Parathyroid adenoma (tissue), 2 donors: Measurements from ENCODE around the gene BCDIN3D.

Source experiments
- H2AFZ ChIP-seq: fragments of 300-600 bp; sonication (generic); one replicate; pipeline ENCODE4 v1.7.0; 2017; ENCODE audit warnings: antibody characterized with exemption, mild to moderate bottlenecking
- H3K27ac ChIP-seq: fragments of 300-600 bp; sonication (generic); one replicate; pipeline ENCODE4 v1.7.0; 2017
- H3K27me3 ChIP-seq: fragments of 300-600 bp; sonication (generic); one replicate; pipeline ENCODE4 v1.7.0; 2017; ENCODE audit warnings: low read length; ENCODE audit not compliant: control insufficient read depth, insufficient read depth
- H3K36me3 ChIP-seq: fragments of 300-600 bp; sonication (generic); one replicate; pipeline ENCODE4 v1.7.0; 2017; ENCODE audit warnings: low read length; ENCODE audit not compliant: control insufficient read depth, insufficient read depth
- H3K4me1 ChIP-seq: fragments of 300-600 bp; sonication (generic); one replicate; pipeline ENCODE4 v1.7.0; 2017; ENCODE audit warnings: control low read depth
- H3K4me2 ChIP-seq: fragments of 300-600 bp; sonication (generic); one replicate; pipeline ENCODE4 v1.7.0; 2017; ENCODE audit warnings: low read length
- H3K4me3 ChIP-seq: fragments of 300-600 bp; sonication (generic); one replicate; pipeline ENCODE4 v1.7.0; 2017; ENCODE audit warnings: low read depth, low read length
- H3K79me2 ChIP-seq: fragments of 300-600 bp; sonication (generic); one replicate; pipeline ENCODE4 v1.7.0; 2017; ENCODE audit warnings: control low read depth
- H3K9ac ChIP-seq: fragments of 300-600 bp; sonication (generic); one replicate; pipeline ENCODE4 v1.7.0; 2017; ENCODE audit warnings: mild to moderate bottlenecking
- H3K9me3 ChIP-seq: fragments of 300-600 bp; sonication (generic); one replicate; pipeline ENCODE4 v1.7.0; 2017; ENCODE audit warnings: low read length; ENCODE audit not compliant: control insufficient read depth
- TF ChIP-seq, protein P1 (sequence below): fragments of 300-600 bp; sonication (generic); IDR thresholded peaks from one replicate; pipeline ENCODE4 v1.7.0; 2017; ENCODE audit warnings: antibody characterized with exemption, mild to moderate bottlenecking
- donor health status: primary hyperparathyroidism.

BCDIN3D gene

DNA sequence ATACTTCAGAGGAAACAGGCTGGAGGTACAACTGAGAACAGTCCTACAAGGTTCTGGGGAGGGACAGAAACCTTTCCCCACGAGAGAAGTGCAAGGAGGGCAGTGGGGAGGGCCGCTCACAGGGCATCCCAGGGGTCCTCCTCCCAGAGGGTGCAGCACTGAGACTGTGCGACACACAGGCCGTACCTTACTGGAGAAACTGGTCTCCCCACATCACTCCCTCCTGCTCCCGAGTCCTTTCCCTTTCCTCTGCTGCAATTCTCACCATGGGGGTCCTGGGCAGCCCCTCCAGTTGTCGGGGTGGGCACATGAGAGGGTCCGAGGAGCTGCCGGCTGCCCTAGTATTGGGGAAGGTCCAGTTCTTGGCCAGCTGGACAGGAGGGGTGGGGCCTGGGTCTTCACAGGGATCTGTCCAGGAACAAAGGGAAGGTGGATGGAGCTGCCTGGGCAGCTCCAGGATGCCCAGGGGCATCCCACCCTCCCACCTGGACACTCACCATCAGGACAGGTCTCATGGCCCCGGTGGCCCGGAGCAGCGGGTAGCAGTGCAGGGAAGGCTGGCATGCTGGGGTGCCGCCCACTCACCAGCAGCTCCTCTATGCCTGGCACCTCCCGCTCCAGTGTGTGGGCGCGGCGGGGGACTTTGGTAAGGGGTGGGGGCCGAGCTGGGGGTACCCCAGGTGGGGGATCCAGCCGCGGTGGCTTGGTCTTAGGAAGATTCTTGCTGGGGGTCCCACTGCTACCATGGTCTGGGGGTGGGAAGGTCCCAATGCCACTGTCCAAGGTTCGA lies 50.5 kb downstream of the BCDIN3D start:
- no peaks in the 10 kb centered on the region for H3K4me1 ChIP-seq
- H3K4me2 ChIP-seq: no peak overlapping the region
- H3K4me3 ChIP-seq: no peak overlapping the region
- no peaks in the 10 kb centered on the region for H3K9me3 ChIP-seq
- no peaks in the 10 kb centered on the region for H3K27me3 ChIP-seq
- H2AFZ ChIP-seq: no peak overlapping the region
- H3K79me2 ChIP-seq: no peaks in the 10 kb centered on the region
- H3K27ac ChIP-seq: no peak overlapping the region
- H3K36me3 ChIP-seq: no peaks in the 10 kb centered on the region
- TF ChIP-seq, protein P1, sequence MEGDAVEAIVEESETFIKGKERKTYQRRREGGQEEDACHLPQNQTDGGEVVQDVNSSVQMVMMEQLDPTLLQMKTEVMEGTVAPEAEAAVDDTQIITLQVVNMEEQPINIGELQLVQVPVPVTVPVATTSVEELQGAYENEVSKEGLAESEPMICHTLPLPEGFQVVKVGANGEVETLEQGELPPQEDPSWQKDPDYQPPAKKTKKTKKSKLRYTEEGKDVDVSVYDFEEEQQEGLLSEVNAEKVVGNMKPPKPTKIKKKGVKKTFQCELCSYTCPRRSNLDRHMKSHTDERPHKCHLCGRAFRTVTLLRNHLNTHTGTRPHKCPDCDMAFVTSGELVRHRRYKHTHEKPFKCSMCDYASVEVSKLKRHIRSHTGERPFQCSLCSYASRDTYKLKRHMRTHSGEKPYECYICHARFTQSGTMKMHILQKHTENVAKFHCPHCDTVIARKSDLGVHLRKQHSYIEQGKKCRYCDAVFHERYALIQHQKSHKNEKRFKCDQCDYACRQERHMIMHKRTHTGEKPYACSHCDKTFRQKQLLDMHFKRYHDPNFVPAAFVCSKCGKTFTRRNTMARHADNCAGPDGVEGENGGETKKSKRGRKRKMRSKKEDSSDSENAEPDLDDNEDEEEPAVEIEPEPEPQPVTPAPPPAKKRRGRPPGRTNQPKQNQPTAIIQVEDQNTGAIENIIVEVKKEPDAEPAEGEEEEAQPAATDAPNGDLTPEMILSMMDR: no peak
- H3K9ac ChIP-seq: no peak overlapping the region

DNA sequence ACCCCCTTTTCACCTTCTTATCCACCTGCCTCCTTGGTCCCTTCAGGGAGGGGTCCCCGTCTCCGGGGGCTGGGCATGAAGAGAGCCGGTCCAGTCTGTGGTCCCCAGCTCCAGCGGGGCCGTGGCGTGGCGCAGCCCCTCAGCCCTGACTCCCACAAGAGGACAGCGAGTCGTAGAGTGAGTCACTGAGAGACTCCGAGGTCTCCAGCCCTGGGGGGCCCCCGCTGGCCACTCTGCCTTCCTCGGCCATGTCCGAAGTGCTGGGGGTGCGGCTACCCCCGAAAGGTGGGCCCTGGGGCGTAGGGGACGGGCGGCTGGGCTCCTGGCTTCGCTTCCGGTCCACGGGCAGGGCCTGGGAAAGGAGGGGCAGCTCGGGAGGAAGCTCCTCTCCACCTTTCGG lies 51.2 kb downstream of the BCDIN3D start:
- H3K79me2 ChIP-seq: no peaks in the 10 kb centered on the region
- no peak overlapping the region for H3K27ac ChIP-seq
- TF ChIP-seq, protein P1: no peak
- no peak overlapping the region for H3K4me3 ChIP-seq
- no peaks in the 10 kb centered on the region for H3K36me3 ChIP-seq
- no peaks in the 10 kb centered on the region for H3K4me1 ChIP-seq
- H3K9ac ChIP-seq: no peak overlapping the region
- H3K9me3 ChIP-seq: no peaks in the 10 kb centered on the region
- no peak overlapping the region for H3K4me2 ChIP-seq
- no peak overlapping the region for H2AFZ ChIP-seq
- no peaks in the 10 kb centered on the region for H3K27me3 ChIP-seq

DNA sequence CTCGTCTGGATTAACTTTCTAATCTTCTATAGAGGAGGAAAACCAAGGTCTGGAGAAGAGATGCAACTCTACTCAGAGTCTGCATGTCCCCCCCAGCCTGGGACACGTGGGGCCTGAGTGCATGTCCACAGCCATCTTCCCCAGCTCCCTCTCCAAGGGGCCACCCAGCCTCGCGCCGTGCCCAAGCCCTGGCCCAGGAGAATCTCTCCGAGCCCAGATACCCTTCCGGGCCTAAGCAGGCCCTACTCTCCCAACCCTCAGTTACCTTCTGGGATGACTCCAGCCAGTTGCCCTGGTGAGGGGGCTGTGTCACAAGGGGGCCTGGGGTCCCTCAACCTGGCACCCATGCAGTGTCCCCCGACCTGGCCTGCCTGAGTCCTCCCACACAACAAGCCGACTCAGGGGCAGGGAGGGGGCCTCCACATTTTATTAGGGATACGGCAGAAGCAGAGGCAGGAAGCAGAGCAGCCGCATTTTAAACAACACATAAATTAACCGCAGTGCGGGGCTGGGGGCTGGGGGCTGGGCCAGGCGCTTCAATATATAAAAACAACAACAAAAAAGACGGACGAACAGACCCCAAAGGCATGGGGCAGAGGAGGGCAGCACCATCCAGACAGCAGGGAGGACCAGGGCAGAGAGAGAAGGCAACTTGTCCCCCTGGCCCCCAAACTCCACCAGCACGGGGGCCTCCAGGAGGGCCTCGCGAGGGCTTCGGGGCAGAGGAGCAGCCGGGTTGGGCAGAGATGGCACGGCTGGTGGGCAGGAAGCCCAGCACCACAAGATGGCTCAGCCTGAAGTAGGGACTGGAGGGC lies 52.0 kb downstream of the BCDIN3D start:
- TF ChIP-seq, protein P1: no peak
- Histone ChIP-seq H3K4me2 (no peak overlapping the region), H3K9ac (no peak overlapping the region), H3K9me3 (no peaks in the 10 kb centered on the region), H2AFZ (no peak overlapping the region), H3K27ac (no peak overlapping the region), H3K4me3 (no peak overlapping the region), H3K79me2 (no peaks in the 10 kb centered on the region), H3K4me1 (no peaks in the 10 kb centered on the region), H3K27me3 (no peaks in the 10 kb centered on the region), H3K36me3 (no peaks in the 10 kb centered on the region)

DNA sequence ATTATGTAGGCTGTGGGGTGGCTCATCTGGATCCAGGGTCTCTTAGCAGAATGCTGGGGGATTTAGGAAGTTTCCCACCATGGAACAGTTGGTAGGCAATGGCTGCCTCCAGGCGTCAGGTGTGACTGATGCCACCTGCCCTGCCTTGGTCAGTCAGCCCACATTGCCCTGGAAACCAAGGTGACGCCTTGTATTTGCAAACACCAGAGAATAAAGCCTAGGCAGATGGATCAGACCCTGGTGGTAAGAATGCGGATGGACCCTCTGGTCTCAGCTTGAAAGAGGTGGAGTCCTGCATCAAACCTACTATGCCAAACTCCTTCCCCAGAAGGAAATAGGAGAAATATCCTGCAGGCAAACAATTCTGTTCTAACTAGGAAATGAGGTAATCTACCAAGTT lies 52.9 kb downstream of the BCDIN3D start:
- Histone ChIP-seq H3K27me3 (no peaks in the 10 kb centered on the region), H3K36me3 (no peaks in the 10 kb centered on the region), H3K79me2 (no peaks in the 10 kb centered on the region), H3K27ac (no peak overlapping the region), H3K9me3 (no peaks in the 10 kb centered on the region), H3K4me1 (no peaks in the 10 kb centered on the region), H2AFZ (no peak overlapping the region), H3K4me2 (no peak overlapping the region), H3K4me3 (no peak overlapping the region), H3K9ac (no peak overlapping the region)
- TF ChIP-seq, protein P1: no peak
